Brain pericyte (primary cell): ENCODE results near the gene RPL4.
"Not testable (repeated sequence)": the region's sequence is repeated elsewhere in the genome, so short reads cannot be mapped to it uniquely, and the experiment has no call there.

ENCODE experiments used
- DNase-seq: peaks from one replicate; pipeline ENCODE4 v3.0.0-alpha.2; 2012; ENCODE audit warnings: low read depth, low spot score

RPL4 gene

DNA sequence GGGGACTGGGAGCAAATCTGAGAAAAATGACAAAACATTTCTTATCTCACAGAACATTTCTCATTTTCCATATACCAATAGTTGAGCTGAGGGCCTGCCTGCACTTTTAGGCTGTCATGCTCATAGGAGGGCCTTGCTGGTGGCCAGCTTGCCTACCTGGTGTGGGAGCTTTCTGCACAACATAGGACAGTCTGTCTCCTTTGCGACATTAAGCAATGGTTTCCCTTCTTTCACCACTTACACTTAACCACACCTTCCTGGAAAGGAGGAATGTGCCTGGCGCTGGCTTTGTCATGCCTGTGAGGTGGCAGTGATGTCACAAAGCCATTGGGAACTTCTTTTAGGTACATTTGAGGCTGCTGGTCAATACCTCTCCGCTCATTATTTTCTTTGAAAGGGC is 12.8 kb downstream of the RPL4 start:
- DNase-seq, result no peak

DNA sequence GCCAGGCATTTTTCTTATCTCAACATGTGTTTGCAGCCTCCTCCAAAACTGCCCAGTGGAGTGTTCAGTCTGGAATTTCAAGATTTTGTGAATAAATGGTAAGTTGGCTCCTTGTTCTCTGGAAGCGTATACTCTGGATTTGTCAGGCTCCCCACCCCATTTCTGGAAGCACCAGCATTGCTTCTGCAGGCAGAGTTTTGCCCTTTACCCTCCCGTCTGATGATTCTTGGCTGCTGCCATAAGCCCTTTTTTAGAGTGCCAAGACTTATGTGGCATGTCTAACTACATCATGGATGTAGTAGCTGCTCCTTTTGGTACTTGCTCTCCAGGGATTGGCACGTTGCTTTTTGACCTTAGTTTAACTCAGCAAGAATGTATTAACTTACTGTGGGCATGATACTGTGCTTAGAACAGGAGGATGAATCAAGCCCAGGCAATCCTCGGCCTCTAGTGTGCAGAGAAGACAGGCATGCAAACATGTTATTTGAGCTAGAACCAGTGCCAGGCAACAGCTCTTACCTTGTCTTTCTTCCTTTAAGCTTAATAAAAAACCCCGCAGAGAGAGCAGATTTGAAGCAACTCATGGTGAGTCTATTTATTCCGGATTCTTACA is 15.4 kb downstream of the RPL4 start:
- no peak for DNase-seq

DNA sequence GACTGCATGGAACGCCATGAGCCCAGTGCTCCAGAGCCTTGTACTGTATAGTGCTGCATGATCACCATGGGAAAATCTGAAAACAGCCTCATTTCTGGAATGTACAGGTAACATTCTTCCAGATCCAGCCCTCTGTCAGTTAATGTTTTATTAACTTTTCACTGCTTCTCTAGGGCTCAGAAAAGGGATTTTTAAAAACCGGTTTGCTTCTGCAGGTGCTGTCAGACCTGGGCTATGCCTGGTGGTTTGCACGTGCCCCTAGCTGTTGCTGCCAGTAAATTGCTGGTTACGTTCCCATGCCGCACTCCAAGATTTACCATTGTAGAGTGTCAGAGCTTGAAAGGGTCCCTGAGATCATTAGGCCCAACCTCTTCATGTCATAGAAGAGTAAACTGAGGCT is 16.1 kb downstream of the RPL4 start:
- no peak for DNase-seq

DNA sequence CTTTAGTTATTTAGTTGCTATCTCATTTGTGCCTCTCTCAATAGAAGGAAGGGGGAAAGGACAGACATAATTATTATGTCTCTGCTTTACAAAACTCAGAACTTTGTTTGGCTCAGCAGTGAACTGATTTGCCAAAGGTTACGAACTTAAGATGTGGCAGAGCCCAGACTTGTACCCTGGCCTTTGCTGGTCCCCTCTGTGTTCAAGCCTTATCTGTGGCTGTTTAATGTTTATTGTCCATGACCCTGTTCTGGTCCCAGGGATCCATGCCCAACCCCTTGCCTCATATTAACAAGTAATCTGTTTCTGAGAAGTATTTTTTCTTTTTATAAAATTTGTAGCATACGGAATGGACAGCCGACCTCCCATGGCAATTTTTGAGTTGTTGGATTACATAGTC is 17.8 kb downstream of the RPL4 start:
- no peak for DNase-seq

- no peak for DNase-seq
Measured at GRCh38 chr15:66484539-66485112, 20.0 kb downstream of the RPL4 start.

- DNase-seq, result no peak
Measured at GRCh38 chr15:66483131-66483566, 21.5 kb downstream of the RPL4 start.

DNA sequence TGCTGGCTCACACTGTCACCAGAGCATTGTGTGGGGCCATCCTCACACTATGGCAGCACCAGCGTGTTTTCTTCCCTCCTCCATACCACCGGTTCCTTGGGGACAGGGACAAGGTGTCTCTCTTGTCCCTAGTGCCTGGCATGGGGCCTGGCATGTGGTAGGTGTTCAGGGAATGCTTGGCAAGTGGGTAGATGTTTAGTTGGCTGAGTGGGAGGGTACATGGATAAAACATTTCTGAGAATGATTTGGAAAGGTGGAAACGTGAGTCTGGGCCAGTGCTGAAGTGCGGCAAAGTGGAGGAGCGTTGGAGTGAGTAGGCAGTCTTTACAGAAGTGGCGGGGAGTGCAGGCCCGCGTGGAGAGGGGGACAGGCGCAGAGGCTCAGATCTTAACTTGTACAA is 22.1 kb downstream of the RPL4 start:
- DNase-seq, result no peak

- DNase-seq, result no peak
Measured at GRCh38 chr15:66481107-66481856, 23.4 kb downstream of the RPL4 start.

DNA sequence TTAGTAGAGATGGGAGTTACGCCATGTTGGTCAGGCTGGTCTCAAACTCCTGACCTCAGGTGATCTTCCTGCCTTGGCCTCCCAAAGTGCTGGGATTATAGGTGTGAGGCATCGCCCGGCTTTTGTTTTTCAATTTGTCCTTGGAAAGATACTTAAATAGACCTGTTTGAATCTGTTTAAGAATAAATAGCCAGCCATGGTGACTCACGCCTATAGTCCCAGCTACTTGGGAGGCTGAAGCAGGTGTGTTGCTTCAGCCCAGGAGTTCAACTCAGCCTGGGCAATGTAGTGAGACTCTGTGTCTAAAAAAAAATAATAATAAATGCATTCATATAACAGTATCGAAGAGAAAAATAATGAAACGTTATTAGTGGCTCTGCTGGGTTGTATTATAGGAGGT is 24.4 kb downstream of the RPL4 start:
- no peak for DNase-seq

- DNase-seq, result no peak
Measured at GRCh38 chr15:66477011-66477410, 27.6 kb downstream of the RPL4 start.

- DNase-seq, result no peak
Measured at GRCh38 chr15:66476535-66476934, 28.1 kb downstream of the RPL4 start.

GRCh38 chr15:66474963-66475362 is 29.7 kb downstream of the RPL4 start:
- no peak for DNase-seq

- DNase-seq, result no peak
Measured at GRCh38 chr15:66474135-66474534, 30.5 kb downstream of the RPL4 start.

GRCh38 chr15:66472176-66472999 is 32.3 kb downstream of the RPL4 start:
- no peak for DNase-seq

- not testable (repeated sequence) for DNase-seq
Measured at GRCh38 chr15:66470825-66471224, 33.8 kb downstream of the RPL4 start.

GRCh38 chr15:66467162-66468040 is 37.3 kb downstream of the RPL4 start:
- not testable (repeated sequence) for DNase-seq

DNA sequence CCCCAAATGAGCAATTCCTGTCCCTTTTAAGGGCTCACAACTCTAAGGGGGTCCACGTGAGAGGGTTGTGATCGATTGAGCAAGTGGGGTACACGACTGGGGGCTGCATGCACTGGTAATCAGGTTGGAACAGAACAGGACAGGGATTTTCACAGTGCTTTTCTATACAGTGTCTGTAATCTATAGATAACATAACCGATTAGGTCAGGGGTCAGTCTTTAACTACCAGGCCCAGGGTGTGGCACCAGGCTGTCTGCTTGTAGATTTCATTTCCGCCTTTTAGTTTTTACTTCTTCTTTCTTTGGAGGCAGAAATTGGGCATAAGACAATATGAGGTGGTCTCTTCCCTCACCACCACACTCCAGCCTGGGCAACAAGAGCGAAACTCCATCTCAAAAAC is 39.4 kb downstream of the RPL4 start:
- not testable (repeated sequence) for DNase-seq

DNA sequence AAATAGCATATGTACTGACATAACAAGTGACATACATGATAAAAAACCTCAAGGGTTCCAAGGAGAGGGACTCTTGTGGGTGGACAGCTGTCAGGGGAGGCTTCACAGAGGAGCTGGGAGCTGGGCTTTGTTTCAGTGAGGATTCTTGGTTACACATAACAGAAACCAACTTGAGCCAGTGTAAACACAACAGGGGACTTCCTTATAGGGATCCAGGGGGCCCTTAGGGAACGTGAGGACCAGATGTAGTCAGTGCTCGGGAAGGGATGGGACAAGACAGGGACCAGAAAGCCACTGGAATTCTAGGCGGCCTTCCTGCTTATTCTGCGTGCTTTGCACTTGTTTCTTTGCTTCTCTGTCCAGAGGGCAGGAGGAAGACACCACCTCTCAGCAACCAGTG is 42.0 kb downstream of the RPL4 start:
- no peak for DNase-seq

DNA sequence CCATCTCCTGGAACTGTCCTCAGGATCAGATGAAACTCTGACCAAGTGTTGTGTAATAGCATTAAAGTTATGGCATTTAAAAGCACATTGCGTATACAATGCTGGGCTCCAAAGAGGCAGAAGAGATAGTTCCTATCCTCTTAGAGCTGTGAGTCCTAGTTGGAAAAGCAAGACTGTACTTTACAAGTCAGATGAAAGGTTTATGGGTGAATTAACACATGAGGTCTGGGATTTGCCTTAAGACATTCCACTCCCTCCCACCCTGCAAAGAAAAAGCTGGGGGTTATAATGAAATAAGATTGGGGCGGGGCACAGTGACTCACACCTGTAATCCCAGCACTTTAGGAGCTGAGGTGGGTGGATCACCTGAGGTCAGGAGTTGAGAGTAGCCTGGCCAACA is 42.7 kb downstream of the RPL4 start:
- no peak for DNase-seq

DNA sequence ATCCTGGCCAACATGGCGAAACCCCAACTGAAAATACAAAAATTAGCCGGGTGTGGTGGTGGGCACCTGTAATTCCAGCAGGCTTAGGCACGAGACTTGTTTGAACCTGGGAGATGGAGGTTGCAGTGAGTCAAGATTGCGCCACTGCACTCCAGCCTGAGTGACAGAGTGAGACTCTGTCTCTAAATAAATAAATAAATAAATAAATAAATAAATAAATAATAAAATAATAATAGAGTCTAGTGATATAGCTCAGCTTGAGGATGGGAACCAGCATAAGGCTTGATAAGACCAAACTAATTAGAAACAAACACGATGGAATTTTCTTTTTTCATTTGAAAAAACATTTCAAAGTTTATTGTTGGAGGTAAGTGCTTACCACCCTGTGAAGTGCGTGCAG is 43.4 kb downstream of the RPL4 start:
- not testable (repeated sequence) for DNase-seq
